K562 (cell line): Measurements from ENCODE around the gene ADCY5.

ENCODE experiments used
- E2F4 ChIP-seq: sonication (generic); formaldehyde crosslinking; IDR thresholded peaks from 2 replicates; pipeline ENCODE4 v1.8.0; 2022; ENCODE audit warnings: mild to moderate bottlenecking, low read depth, missing genetic modification reagents
- FOXJ2 ChIP-seq: fragments of 200-800 bp; sonication (Bioruptor generic); IDR thresholded peaks from 2 replicates; pipeline ENCODE4 v1.6.1; 2016; ENCODE audit warnings: missing genetic modification characterization, missing compliant biosample characterization
- FOXP4 ChIP-seq: sonication (generic); formaldehyde crosslinking; IDR thresholded peaks from 2 replicates; pipeline ENCODE4 v1.8.0; 2022; ENCODE audit warnings: mild to moderate bottlenecking, missing genetic modification reagents, borderline replicate concordance
- IRF2 ChIP-seq: sonication (generic); formaldehyde crosslinking; IDR thresholded peaks from 2 replicates; pipeline ENCODE4 v1.8.1; 2022; ENCODE audit warnings: mild to moderate bottlenecking, missing genetic modification reagents
- JUND ChIP-seq, 2 experiments: IDR thresholded peaks; 2 replicates in 1 of 2; 3 replicates in 1 of 2; pipeline ENCODE4 v1.6.1; 2011; ENCODE audit warnings: borderline replicate concordance in 2 of 2, low read depth in 2 of 2, low read length in 2 of 2, improper control_type of control experiment in 1 of 2, missing biosample characterization in 1 of 2, missing genetic modification characterization in 1 of 2, missing genetic modification reagents in 1 of 2
- NFXL1 ChIP-seq: fragments of 450-650 bp; formaldehyde crosslinking; IDR thresholded peaks from 2 replicates; pipeline ENCODE4 v1.4.0; 2021; ENCODE audit warnings: mild to moderate bottlenecking
- NONO ChIP-seq, 2 experiments: fragments of 200-400 bp in 1 of 2; fragments of 450-650 bp in 1 of 2; formaldehyde crosslinking in 1 of 2; IDR thresholded peaks; 2 replicates each; pipeline ENCODE4 v1.6.1; 2017; ENCODE audit warnings: low read depth in 2 of 2, mild to moderate bottlenecking in 2 of 2, moderate library complexity in 2 of 2, low read length in 1 of 2
- PRMT5 ChIP-seq: sonication (generic); formaldehyde crosslinking; IDR thresholded peaks from 2 replicates; pipeline ENCODE4 v1.5.0; 2020; ENCODE audit warnings: missing genetic modification reagents
- SP1 ChIP-seq: sonication (generic); formaldehyde crosslinking; IDR thresholded peaks from 2 replicates; pipeline ENCODE4 v1.8.1; 2022; ENCODE audit warnings: mild to moderate bottlenecking, missing genetic modification reagents
- TRIM28 ChIP-seq: fragments of 450-650 bp; IDR thresholded peaks from 2 replicates; pipeline ENCODE4 v1.6.1; 2017
- YY1 ChIP-seq, 3 experiments: IDR thresholded peaks; 2 replicates each; pipeline ENCODE4 v1.6.1; 2011; ENCODE audit warnings: low read length in 2 of 3, mild to moderate bottlenecking in 2 of 3, moderate library complexity in 2 of 3, borderline replicate concordance in 1 of 3, control low read depth in 1 of 3, low read depth in 1 of 3; ENCODE audit not compliant: insufficient read depth in 3 of 3, insufficient replicate concordance in 2 of 3, control insufficient read depth in 1 of 3, insufficient read length in 1 of 3; ENCODE audit errors: extremely low read depth in 1 of 3
- ZNF398 ChIP-seq: fragments of 250-450 bp; sonication (Bioruptor Pico); IDR thresholded peaks from 2 replicates; pipeline ENCODE4 v1.8.0; 2021; ENCODE audit warnings: moderate library complexity, mild to moderate bottlenecking, inconsistent platforms
- TF ChIP-seq, protein P1 (sequence below): IDR thresholded peaks from 2 replicates; pipeline ENCODE4 v1.6.1; 2011; ENCODE audit not compliant: insufficient read length; ENCODE audit errors: extremely low read depth
- TF ChIP-seq, protein P2 (sequence below), 3 experiments: IDR thresholded peaks in 2 of 3; conservative IDR thresholded peaks in 1 of 3; 2 replicates each; pipeline ENCODE4 v1.5.1; 2011 to 2012; ENCODE audit warnings: low read length in 3 of 3, mild to moderate bottlenecking in 3 of 3, control low read depth in 2 of 3, improper control_type of control experiment in 1 of 3, inconsistent platforms in 1 of 3, low read depth in 1 of 3, mixed read lengths in 1 of 3, moderate library complexity in 1 of 3; ENCODE audit not compliant: insufficient read depth in 2 of 3

DNA sequence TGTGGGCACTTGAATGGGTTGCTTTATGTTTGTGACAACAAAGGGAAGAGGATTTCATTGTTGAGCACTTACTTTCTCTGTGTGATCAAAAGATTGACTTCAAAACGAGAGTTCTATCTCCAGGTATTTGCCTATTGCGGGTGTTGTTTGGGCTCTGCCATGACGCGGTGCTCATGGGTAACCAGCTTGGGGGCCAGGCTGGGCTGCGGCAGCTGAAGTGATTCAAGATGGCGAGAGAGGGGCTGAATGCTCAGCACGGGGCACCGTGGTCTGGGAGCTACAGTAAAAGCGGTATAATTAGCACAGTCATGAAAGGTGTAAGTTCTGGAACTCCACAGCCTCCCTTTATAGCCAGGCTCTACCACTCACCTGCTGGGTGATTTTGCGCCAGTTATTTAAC lies 31.0 kb upstream of the ADCY5 start:
- TF ChIP-seq TRIM28 (no peak), ZNF398 (CRISPR knock-in tag) (no peak), NONO (IDR thresholded peaks at IDR 0.05; ENCODE audit: low read depth in 2 of 2, low read length in 1 of 2) (no peak), JUND (IDR thresholded peaks at IDR 0.05; ENCODE audit: borderline replicate concordance, low read depth, low read length) (no peak), JUND (tag; IDR thresholded peaks at IDR 0.05; ENCODE audit: borderline replicate concordance, low read depth, low read length) (no peak), FOXP4 (no peak), E2F4 (CRISPR knock-in tag) (no peak), SP1 (CRISPR knock-in tag) (no peak), YY1 (IDR thresholded peaks at IDR 0.05; ENCODE audit: borderline replicate concordance in 1 of 3, control insufficient read depth in 1 of 3, extremely low read depth in 1 of 3, insufficient read depth in 3 of 3, insufficient read length in 1 of 3, insufficient replicate concordance in 2 of 3, low read depth in 1 of 3, low read length in 2 of 3) (no peak), IRF2 (CRISPR knock-in tag) (no peak), NFXL1 (no peak), PRMT5 (no peak), FOXJ2 (tag) (no peak)
- TF ChIP-seq, protein P1, sequence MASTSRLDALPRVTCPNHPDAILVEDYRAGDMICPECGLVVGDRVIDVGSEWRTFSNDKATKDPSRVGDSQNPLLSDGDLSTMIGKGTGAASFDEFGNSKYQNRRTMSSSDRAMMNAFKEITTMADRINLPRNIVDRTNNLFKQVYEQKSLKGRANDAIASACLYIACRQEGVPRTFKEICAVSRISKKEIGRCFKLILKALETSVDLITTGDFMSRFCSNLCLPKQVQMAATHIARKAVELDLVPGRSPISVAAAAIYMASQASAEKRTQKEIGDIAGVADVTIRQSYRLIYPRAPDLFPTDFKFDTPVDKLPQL: no peak
- TF ChIP-seq, protein P2, sequence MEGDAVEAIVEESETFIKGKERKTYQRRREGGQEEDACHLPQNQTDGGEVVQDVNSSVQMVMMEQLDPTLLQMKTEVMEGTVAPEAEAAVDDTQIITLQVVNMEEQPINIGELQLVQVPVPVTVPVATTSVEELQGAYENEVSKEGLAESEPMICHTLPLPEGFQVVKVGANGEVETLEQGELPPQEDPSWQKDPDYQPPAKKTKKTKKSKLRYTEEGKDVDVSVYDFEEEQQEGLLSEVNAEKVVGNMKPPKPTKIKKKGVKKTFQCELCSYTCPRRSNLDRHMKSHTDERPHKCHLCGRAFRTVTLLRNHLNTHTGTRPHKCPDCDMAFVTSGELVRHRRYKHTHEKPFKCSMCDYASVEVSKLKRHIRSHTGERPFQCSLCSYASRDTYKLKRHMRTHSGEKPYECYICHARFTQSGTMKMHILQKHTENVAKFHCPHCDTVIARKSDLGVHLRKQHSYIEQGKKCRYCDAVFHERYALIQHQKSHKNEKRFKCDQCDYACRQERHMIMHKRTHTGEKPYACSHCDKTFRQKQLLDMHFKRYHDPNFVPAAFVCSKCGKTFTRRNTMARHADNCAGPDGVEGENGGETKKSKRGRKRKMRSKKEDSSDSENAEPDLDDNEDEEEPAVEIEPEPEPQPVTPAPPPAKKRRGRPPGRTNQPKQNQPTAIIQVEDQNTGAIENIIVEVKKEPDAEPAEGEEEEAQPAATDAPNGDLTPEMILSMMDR (IDR thresholded peaks at IDR 0.05 in 2 of 3, conservative IDR thresholded peaks at IDR 0.05 in 1 of 3; ENCODE audit: insufficient read depth in 2 of 3, low read depth in 1 of 3, low read length in 3 of 3): no peak
